K562 (cell line): ENCODE results near the gene FAM107B. TPM values are rescaled to one million over a fixed set of nuclear protein-coding genes. Genes with fewer than 3 reads are reported as not detected.

Experiments used
- ATAC-seq: fragments of 200-7000 bp; cut with Tn5 transposase; 3 replicates; pipeline ENCODE4 v1.9.1; 2020; ENCODE audit warnings: moderate library complexity
- BruUV-seq: library from RNA; stranded (reverse); fragments of 400-500 nt; replicated peaks from 2 replicates; lab custom pipeline; 2021; lab: Mats Ljungman, UMichigan
- CTCF ChIA-PET: fragments of 300-600 bp; formaldehyde crosslinking; extraction: SDS; loops from one replicate; lab custom pipeline; 2021; ENCODE audit warnings: low intra/inter-chr PET ratio; lab: Yijun Ruan, JAX
- POLR2A ChIA-PET: fragments of 300-600, 350-650 bp; sonication (Branson Sonifier 250); formaldehyde crosslinking; extraction: SDS; loops from one replicate; lab custom pipeline; 2021; ENCODE audit warnings: antibody characterized with exemption, inconsistent platforms; lab: Yijun Ruan, JAX
- DNase-seq, 4 experiments: peaks; one replicate each; pipeline versions ENCODE4 v3.0.0 to v3.0.0-alpha.2; 2011 to 2018; ENCODE audit warnings: low spot score in 3 of 4, mixed read lengths in 3 of 4; ENCODE audit errors: extremely low read depth in 1 of 4
- FAIRE-seq: peaks from 2 replicates; lab custom pipeline; 2011; peaks lifted over from hg19 to GRCh38; lab: Jason Lieb, UNC
- H2AFZ ChIP-seq: 2 replicates; pipeline ENCODE4 v1.6.0; 2011; ENCODE audit warnings: low read depth, low read length, control low read depth, inconsistent platforms
- H3K27ac ChIP-seq: fragments of 200-600 bp; 3 replicates; pipeline ENCODE4 v1.8.0; 2011; ENCODE audit warnings: low read depth, mild to moderate bottlenecking, control low read depth, inconsistent platforms, low read length, moderate library complexity, mixed read lengths; ENCODE audit errors: extremely low read depth
- H3K27me3 ChIP-seq, 2 experiments: fragments of 300-600 bp in 1 of 2; 2 replicates in 1 of 2; 3 replicates in 1 of 2; pipeline versions ENCODE4 v1.6.0 to v1.8.0; 2011; ENCODE audit warnings: inconsistent platforms in 2 of 2, low read length in 2 of 2, mild to moderate bottlenecking in 1 of 2, mixed read lengths in 1 of 2, moderate library complexity in 1 of 2; ENCODE audit not compliant: control insufficient read depth in 2 of 2, insufficient read depth in 2 of 2
- H3K36me3 ChIP-seq: fragments of 300-600 bp; 3 replicates; pipeline ENCODE4 v1.8.0; 2011; ENCODE audit warnings: mild to moderate bottlenecking, low read length, inconsistent platforms; ENCODE audit not compliant: control insufficient read depth, insufficient read depth
- H3K4me1 ChIP-seq, 2 experiments: fragments of 200-600 bp in 1 of 2; replicated peaks in 1 of 2; 2 replicates in 1 of 2; 3 replicates in 1 of 2; pipeline versions ENCODE4 v1.5.1 to v1.8.0; 2011; ENCODE audit warnings: inconsistent platforms in 2 of 2, low read length in 2 of 2, mild to moderate bottlenecking in 1 of 2, mixed read lengths in 1 of 2, moderate library complexity in 1 of 2; ENCODE audit not compliant: control insufficient read depth in 2 of 2, insufficient read depth in 2 of 2
- H3K4me2 ChIP-seq: 2 replicates; pipeline ENCODE4 v1.6.1; 2011; ENCODE audit warnings: low read length, control low read depth, inconsistent platforms, mixed read lengths; ENCODE audit not compliant: insufficient read depth
- H3K4me3 ChIP-seq: fragments of 200-600 bp; sonication (generic), shearing (Covaris generic); 2 replicates; pipeline ENCODE4 v1.5.1; 2016; ENCODE audit warnings: control low read depth, inconsistent platforms
- H3K79me2 ChIP-seq: fragments of 200-600 bp; 3 replicates; pipeline ENCODE4 v1.8.0; 2011; ENCODE audit warnings: low read length, inconsistent platforms; ENCODE audit not compliant: control insufficient read depth, insufficient read depth
- H3K9ac ChIP-seq, 2 experiments: 2 replicates each; pipeline versions ENCODE4 v1.6.0 to v1.6.1; 2011; ENCODE audit warnings: low read depth in 2 of 2, low read length in 2 of 2, control low read depth in 1 of 2, inconsistent platforms in 1 of 2, mild to moderate bottlenecking in 1 of 2, mixed read lengths in 1 of 2; ENCODE audit not compliant: insufficient read depth in 1 of 2
- H3K9me1 ChIP-seq: one replicate; pipeline ENCODE4 v1.6.0; 2011; ENCODE audit warnings: inconsistent platforms, mild to moderate bottlenecking, low read length, moderate library complexity; ENCODE audit not compliant: control insufficient read depth, insufficient read depth
- H3K9me3 ChIP-seq: replicated peaks from 2 replicates; pipeline ENCODE4 v1.5.1; 2011; ENCODE audit warnings: low read depth, low read length, inconsistent platforms; ENCODE audit not compliant: control insufficient read depth, insufficient read depth
- H4K20me1 ChIP-seq: replicated peaks from 2 replicates; pipeline ENCODE4 v1.6.1; 2011; ENCODE audit warnings: low read length, inconsistent platforms, mixed read lengths; ENCODE audit not compliant: control insufficient read depth, insufficient read depth
- CHD4 ChIP-seq: fragments of 200-600 bp; sonication (generic); IDR thresholded peaks from 3 replicates; pipeline ENCODE4 v1.6.1; 2012; ENCODE audit warnings: low read depth, mild to moderate bottlenecking, mixed read lengths, low read length, inconsistent platforms; ENCODE audit not compliant: insufficient read depth, insufficient replicate concordance, poor library complexity, severe bottlenecking
- EHMT2 ChIP-seq: fragments of 450-650 bp; IDR thresholded peaks from 2 replicates; pipeline ENCODE4 v1.6.1; 2018; ENCODE audit warnings: antibody characterized with exemption
- EZH2 ChIP-seq: IDR thresholded peaks from 2 replicates; pipeline ENCODE4 v1.6.1; 2012; ENCODE audit warnings: low read depth, mild to moderate bottlenecking, inconsistent platforms, low read length, borderline replicate concordance
- GATA2 ChIP-seq: sonication (generic); formaldehyde crosslinking; IDR thresholded peaks from 2 replicates; pipeline ENCODE4 v1.4.0; 2020; ENCODE audit warnings: mild to moderate bottlenecking, missing genetic modification reagents
- HDAC3 ChIP-seq: fragments of 450-650 bp; IDR thresholded peaks from 2 replicates; pipeline ENCODE4 v1.6.1; 2018; ENCODE audit warnings: borderline replicate concordance, mild to moderate bottlenecking, moderate library complexity; ENCODE audit not compliant: partially characterized antibody
- KDM1A ChIP-seq, 2 experiments: fragments of 450-650 bp; IDR thresholded peaks; 2 replicates each; pipeline ENCODE4 v1.6.1; 2016; ENCODE audit warnings: mild to moderate bottlenecking in 2 of 2
- MTA3 ChIP-seq: fragments of 450-650 bp; formaldehyde crosslinking; IDR thresholded peaks from 2 replicates; pipeline ENCODE4 v1.6.1; 2017; ENCODE audit warnings: mild to moderate bottlenecking, borderline replicate concordance
- PHTF2 ChIP-seq: fragments of 250-450 bp; sonication (Bioruptor Pico); IDR thresholded peaks from 2 replicates; pipeline ENCODE4 v1.5.0; 2021; ENCODE audit warnings: mild to moderate bottlenecking
- SETDB1 ChIP-seq: IDR thresholded peaks from one replicate; pipeline ENCODE4 v1.6.1; 2012; ENCODE audit warnings: low read length, control low read depth, inconsistent platforms
- ZBTB17 ChIP-seq: fragments of 450-650 bp; formaldehyde crosslinking; IDR thresholded peaks from 2 replicates; pipeline ENCODE4 v1.4.0; 2020; ENCODE audit warnings: mild to moderate bottlenecking
- ZBTB5 ChIP-seq: fragments of 450-650 bp; IDR thresholded peaks from 2 replicates; pipeline ENCODE4 v1.6.1; 2017; ENCODE audit warnings: antibody characterized with exemption
- ZNF639 ChIP-seq, 2 experiments: fragments of 200-800 bp in 1 of 2; sonication (Bioruptor generic) in 1 of 2; sonication (generic) in 1 of 2; formaldehyde crosslinking in 1 of 2; IDR thresholded peaks in 1 of 2; conservative IDR thresholded peaks in 1 of 2; 2 replicates each; pipeline versions ENCODE4 v1.5.0 to v1.6.1; 2016 to 2020; ENCODE audit warnings: missing compliant biosample characterization in 1 of 2, missing genetic modification characterization in 1 of 2, missing genetic modification reagents in 1 of 2
- WGBS: fragments of 100-300 bp; shearing (Covaris generic); methylation state at CpG from one replicate; pipeline ENCODE4 v1.1.6; 2016; ENCODE audit warnings: low coverage, mixed read lengths; ENCODE audit not compliant: insufficient coverage; ENCODE audit errors: missing lambda C conversion rate; 5-methylcytosine and 5-hydroxymethylcytosine counted together
- in situ Hi-C: fragments of 300-500 bp; cut with MboI; formaldehyde crosslinking; loops from 4 replicates; pipeline ENCODE4 v1.15.0; 2018; ENCODE audit warnings: inconsistent platforms, mixed read lengths
- intact Hi-C: fragments of 100-400 bp; cut with micrococcal nuclease; formaldehyde crosslinking; loops from 2 replicates; pipeline ENCODE4 v1.14.2; 2022
- polyA plus RNA-seq, 8 experiments: library from polyadenylated mRNA; depleted of rRNA in 4 of 8; stranded (reverse) in 5 of 8; unstranded in 3 of 8; fragments of >200 nt; fragmentation: Nextera tagmentation in 2 of 8; fragmentation: Illumina TruSeq in 1 of 8; extraction: Ambion mirVana in 2 of 8; extraction: Trizol in 1 of 8; gene quantifications; 2 replicates each; pipeline versions ENCODE4 v1.2.1 to v1.2.3, GENCODE V29; 2011 to 2014; ENCODE audit warnings: inconsistent platforms in 1 of 8, missing spikeins in 1 of 8
- total RNA-seq, 7 experiments: library from RNA; depleted of rRNA in 6 of 7; stranded (reverse); fragments of >200 nt in 6 of 7; fragmentation: Illumina TruSeq in 2 of 7; extraction: Trizol in 2 of 7; gene quantifications; 2 replicates each; pipeline versions ENCODE4 v1.2.1 to v1.2.3, GENCODE V29; 2011 to 2021; ENCODE audit warnings: low replicate concordance in 1 of 7
- TF ChIP-seq, protein P1 (sequence below): sonication (generic); formaldehyde crosslinking; IDR thresholded peaks from 2 replicates; pipeline ENCODE4 v1.8.0; 2023; ENCODE audit warnings: missing genetic modification reagents, mild to moderate bottlenecking, borderline replicate concordance

Gene FAM107B
- total and polyA plus RNA-seq, 9 of the 15 experiments (the other 6 are each of a cell fraction or from before 2014, with no cell fraction given): 0.40 to 2.8 (median 1.4) TPM

DNA sequence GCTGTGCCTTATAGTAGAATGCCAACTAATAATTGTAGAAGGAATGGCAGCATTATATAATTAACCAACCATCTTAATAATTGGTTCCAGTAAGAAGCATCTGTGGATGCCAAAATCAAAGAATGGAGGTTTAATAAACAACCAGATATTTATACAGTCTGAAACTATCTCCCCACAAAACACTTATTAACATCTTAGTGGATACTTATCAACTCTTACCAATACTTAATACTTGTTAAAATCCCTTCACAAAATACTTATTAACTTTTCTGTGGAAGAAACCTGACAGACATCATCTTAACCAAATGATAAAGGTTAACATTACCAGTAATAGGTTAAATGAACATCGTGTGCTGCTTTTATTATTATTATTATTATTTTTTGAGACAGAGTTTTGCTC lies 29.1 kb upstream of the FAM107B start:
- ChIA-PET CTCF (no interaction called here), POLR2A (no interaction called here)
- Histone ChIP-seq H3K4me2 (no peak overlapping the region), H3K79me2 (no peaks in the 10 kb centered on the region), H3K36me3 (no peaks in the 10 kb centered on the region), H3K9me3 (no peaks in the 10 kb centered on the region), H3K9me1 (no peaks in the 10 kb centered on the region), H4K20me1 (no peaks in the 10 kb centered on the region; the same call in 1 of the 2 replicates), H3K4me1 (no peaks in the 10 kb centered on the region), H3K27ac (no peak overlapping the region), H3K9ac (no peak overlapping the region), H3K4me3 (no peak overlapping the region), H3K27me3 (peaks cover 3 to 11% of the 10 kb centered on the region in 2 experiments; a peak in 3 of 5 replicates), H2AFZ (no peak overlapping the region)
- ATAC-seq (no peak), DNase-seq (no peak), FAIRE-seq (no peak)
- 0% methylated on average over 1 of the region's 1 CpG for WGBS
- intact Hi-C loops: no loop called here
- in situ Hi-C loops: no loop called here
- no TSS peak for BruUV-seq
- no peak for TF ChIP-seq PHTF2 (CRISPR knock-in tag)
- no peak for TF ChIP-seq EZH2
- TF ChIP-seq MTA3: no peak
- no peak for TF ChIP-seq ZBTB5
- no peak for TF ChIP-seq ZNF639 (CRISPR knock-in tag; conservative IDR thresholded peaks at IDR 0.05 in 1 of 2, IDR thresholded peaks at IDR 0.05 in 1 of 2)
- TF ChIP-seq ZBTB17 (CRISPR knock-in tag): no peak
- no peak for TF ChIP-seq EHMT2
- TF ChIP-seq HDAC3: no peak
- TF ChIP-seq SETDB1: no peak
- no peak for TF ChIP-seq CHD4
- TF ChIP-seq, protein P1, sequence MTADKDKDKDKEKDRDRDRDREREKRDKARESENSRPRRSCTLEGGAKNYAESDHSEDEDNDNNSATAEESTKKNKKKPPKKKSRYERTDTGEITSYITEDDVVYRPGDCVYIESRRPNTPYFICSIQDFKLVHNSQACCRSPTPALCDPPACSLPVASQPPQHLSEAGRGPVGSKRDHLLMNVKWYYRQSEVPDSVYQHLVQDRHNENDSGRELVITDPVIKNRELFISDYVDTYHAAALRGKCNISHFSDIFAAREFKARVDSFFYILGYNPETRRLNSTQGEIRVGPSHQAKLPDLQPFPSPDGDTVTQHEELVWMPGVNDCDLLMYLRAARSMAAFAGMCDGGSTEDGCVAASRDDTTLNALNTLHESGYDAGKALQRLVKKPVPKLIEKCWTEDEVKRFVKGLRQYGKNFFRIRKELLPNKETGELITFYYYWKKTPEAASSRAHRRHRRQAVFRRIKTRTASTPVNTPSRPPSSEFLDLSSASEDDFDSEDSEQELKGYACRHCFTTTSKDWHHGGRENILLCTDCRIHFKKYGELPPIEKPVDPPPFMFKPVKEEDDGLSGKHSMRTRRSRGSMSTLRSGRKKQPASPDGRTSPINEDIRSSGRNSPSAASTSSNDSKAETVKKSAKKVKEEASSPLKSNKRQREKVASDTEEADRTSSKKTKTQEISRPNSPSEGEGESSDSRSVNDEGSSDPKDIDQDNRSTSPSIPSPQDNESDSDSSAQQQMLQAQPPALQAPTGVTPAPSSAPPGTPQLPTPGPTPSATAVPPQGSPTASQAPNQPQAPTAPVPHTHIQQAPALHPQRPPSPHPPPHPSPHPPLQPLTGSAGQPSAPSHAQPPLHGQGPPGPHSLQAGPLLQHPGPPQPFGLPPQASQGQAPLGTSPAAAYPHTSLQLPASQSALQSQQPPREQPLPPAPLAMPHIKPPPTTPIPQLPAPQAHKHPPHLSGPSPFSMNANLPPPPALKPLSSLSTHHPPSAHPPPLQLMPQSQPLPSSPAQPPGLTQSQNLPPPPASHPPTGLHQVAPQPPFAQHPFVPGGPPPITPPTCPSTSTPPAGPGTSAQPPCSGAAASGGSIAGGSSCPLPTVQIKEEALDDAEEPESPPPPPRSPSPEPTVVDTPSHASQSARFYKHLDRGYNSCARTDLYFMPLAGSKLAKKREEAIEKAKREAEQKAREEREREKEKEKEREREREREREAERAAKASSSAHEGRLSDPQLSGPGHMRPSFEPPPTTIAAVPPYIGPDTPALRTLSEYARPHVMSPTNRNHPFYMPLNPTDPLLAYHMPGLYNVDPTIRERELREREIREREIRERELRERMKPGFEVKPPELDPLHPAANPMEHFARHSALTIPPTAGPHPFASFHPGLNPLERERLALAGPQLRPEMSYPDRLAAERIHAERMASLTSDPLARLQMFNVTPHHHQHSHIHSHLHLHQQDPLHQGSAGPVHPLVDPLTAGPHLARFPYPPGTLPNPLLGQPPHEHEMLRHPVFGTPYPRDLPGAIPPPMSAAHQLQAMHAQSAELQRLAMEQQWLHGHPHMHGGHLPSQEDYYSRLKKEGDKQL (CRISPR knock-in tag): no peak
- no peak for TF ChIP-seq KDM1A (IDR thresholded peaks at IDR 0.05)
- TF ChIP-seq GATA2 (CRISPR knock-in tag): no peak
